ENCODE data around the gene NSD1.

The NSD1 gene

GRCh38 chr5:177194268-177194667 is 60.7 kb downstream of the NSD1 start:
- TF ChIP-seq POLR2AphosphoS5 (IDR thresholded peaks at IDR 0.05; ENCODE audit: low read depth, low read length), result no peak
- TF ChIP-seq SIN3A (IDR thresholded peaks at IDR 0.05; ENCODE audit: borderline replicate concordance, insufficient read depth, low read length), result no peak
- no peak for TF ChIP-seq REST (IDR thresholded peaks at IDR 0.05; ENCODE audit: insufficient read depth in 1 of 2, low read depth in 2 of 2, low read length in 2 of 2)
- no peak for TF ChIP-seq FOXP2 (optimal IDR thresholded peaks at IDR 0.05; ENCODE audit: borderline replicate concordance, extremely low read depth, extremely low read length, insufficient read depth)
- no peak for TF ChIP-seq TAF1 (IDR thresholded peaks at IDR 0.05; ENCODE audit: borderline replicate concordance, insufficient read depth, low read length)

GRCh38 chr5:177195307-177195952 is 61.9 kb downstream of the NSD1 start:
- no peak for TF ChIP-seq REST (IDR thresholded peaks at IDR 0.05; ENCODE audit: insufficient read depth in 1 of 2, low read depth in 2 of 2, low read length in 2 of 2)

- no peak for TF ChIP-seq TAF1 (IDR thresholded peaks at IDR 0.05; ENCODE audit: borderline replicate concordance, insufficient read depth, low read length)
- TF ChIP-seq FOXP2 (optimal IDR thresholded peaks at IDR 0.05; ENCODE audit: borderline replicate concordance, extremely low read depth, extremely low read length, insufficient read depth), result no peak
- TF ChIP-seq SIN3A (IDR thresholded peaks at IDR 0.05; ENCODE audit: borderline replicate concordance, insufficient read depth, low read length), result no peak
- TF ChIP-seq POLR2AphosphoS5 (IDR thresholded peaks at IDR 0.05; ENCODE audit: low read depth, low read length), result no peak
- TF ChIP-seq REST (IDR thresholded peaks at IDR 0.05; ENCODE audit: insufficient read depth in 1 of 2, low read depth in 2 of 2, low read length in 2 of 2), result no peak
Measured at GRCh38 chr5:177198738-177199137, 65.2 kb downstream of the NSD1 start.

GRCh38 chr5:177204281-177204680 is 70.7 kb downstream of the NSD1 start:
- TF ChIP-seq POLR2AphosphoS5 (IDR thresholded peaks at IDR 0.05; ENCODE audit: low read depth, low read length), result no peak
- TF ChIP-seq FOXP2 (optimal IDR thresholded peaks at IDR 0.05; ENCODE audit: borderline replicate concordance, extremely low read depth, extremely low read length, insufficient read depth), result no peak
- TF ChIP-seq TAF1 (IDR thresholded peaks at IDR 0.05; ENCODE audit: borderline replicate concordance, insufficient read depth, low read length), result no peak
- no peak for TF ChIP-seq REST (IDR thresholded peaks at IDR 0.05; ENCODE audit: insufficient read depth in 1 of 2, low read depth in 2 of 2, low read length in 2 of 2)
- no peak for TF ChIP-seq SIN3A (IDR thresholded peaks at IDR 0.05; ENCODE audit: borderline replicate concordance, insufficient read depth, low read length)

GRCh38 chr5:177209610-177210009 is 76.0 kb downstream of the NSD1 start:
- no peak for TF ChIP-seq POLR2AphosphoS5 (IDR thresholded peaks at IDR 0.05; ENCODE audit: low read depth, low read length)
- TF ChIP-seq TAF1 (IDR thresholded peaks at IDR 0.05; ENCODE audit: borderline replicate concordance, insufficient read depth, low read length), result no peak
- TF ChIP-seq REST (IDR thresholded peaks at IDR 0.05; ENCODE audit: insufficient read depth in 1 of 2, low read depth in 2 of 2, low read length in 2 of 2), result no peak
- TF ChIP-seq FOXP2 (optimal IDR thresholded peaks at IDR 0.05; ENCODE audit: borderline replicate concordance, extremely low read depth, extremely low read length, insufficient read depth), result no peak
- TF ChIP-seq SIN3A (IDR thresholded peaks at IDR 0.05; ENCODE audit: borderline replicate concordance, insufficient read depth, low read length), result no peak

All from PFSK-1 (cell line).